ENCODE results near the gene CDC25A.
A peak's percentile ranks its signal among the peaks of the same experiment; 100 is the strongest.

The CDC25A gene

GRCh38 chr3:48225587-48225986 is 37.4 kb upstream of the CDC25A start:
- H3K4me3 ChIP-seq (ENCODE audit: low read depth, low read length): no peak overlapping the region
- DNase-seq: no peak
- no peak for TF ChIP-seq CTCF (IDR thresholded peaks at IDR 0.05; ENCODE audit: low read depth, low read length)
- no peaks in the 10 kb centered on the region for H3K36me3 ChIP-seq
- no peaks in the 10 kb centered on the region for H3K9me3 ChIP-seq
- H3K27me3 ChIP-seq: no peaks in the 10 kb centered on the region
- H3K4me1 ChIP-seq: no peaks in the 10 kb centered on the region; the same call in 1 of the 2 replicates

- H3K36me3 ChIP-seq: no peaks in the 10 kb centered on the region
- TF ChIP-seq CTCF (IDR thresholded peaks at IDR 0.05; ENCODE audit: low read depth, low read length): no peak
- no peaks in the 10 kb centered on the region for H3K27me3 ChIP-seq
- H3K4me3 ChIP-seq (ENCODE audit: low read depth, low read length): no peak within 1 kb of the TSS
- no peaks in the 10 kb centered on the region; the same call in 1 of the 2 replicates for H3K4me1 ChIP-seq
- peak; percentile 70 for DNase-seq
- H3K9me3 ChIP-seq: no peaks in the 10 kb centered on the region
Observed at GRCh38 chr3:48222616-48223513, 34.6 kb upstream of the CDC25A start, which contains the start of gene CAMP. Gene CAMP (plus strand): TSS chr3:48223495. CDS start chr3:48223512, 17 bp downstream.

DNA sequence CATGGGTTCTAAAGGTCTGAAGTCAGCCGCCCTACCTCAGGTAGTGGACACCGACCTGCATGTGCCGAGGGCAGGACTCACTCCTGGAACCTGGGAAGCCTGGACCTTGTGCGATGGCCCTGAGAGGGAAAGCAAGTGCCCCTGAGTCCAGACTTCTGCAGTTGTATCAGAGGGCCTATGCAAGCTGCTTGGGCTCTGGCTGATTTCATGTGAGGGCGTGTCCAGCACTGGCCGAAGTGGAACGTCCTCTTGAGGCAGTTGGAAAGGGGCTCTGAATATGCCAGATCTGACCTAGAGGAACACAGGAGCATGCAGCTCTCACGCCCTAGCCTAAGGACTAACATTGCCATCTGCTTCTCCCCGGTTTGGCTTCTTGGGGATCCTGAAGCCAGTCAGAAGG is 32.5 kb upstream of the CDC25A start:
- no peaks in the 10 kb centered on the region for H3K36me3 ChIP-seq
- no peak for DNase-seq
- no peaks in the 10 kb centered on the region for H3K9me3 ChIP-seq
- H3K4me1 ChIP-seq: no peaks in the 10 kb centered on the region; the same call in 1 of the 2 replicates
- TF ChIP-seq CTCF (IDR thresholded peaks at IDR 0.05; ENCODE audit: low read depth, low read length): no peak
- H3K4me3 ChIP-seq (ENCODE audit: low read depth, low read length): no peak overlapping the region
- H3K27me3 ChIP-seq: no peaks in the 10 kb centered on the region

DNA sequence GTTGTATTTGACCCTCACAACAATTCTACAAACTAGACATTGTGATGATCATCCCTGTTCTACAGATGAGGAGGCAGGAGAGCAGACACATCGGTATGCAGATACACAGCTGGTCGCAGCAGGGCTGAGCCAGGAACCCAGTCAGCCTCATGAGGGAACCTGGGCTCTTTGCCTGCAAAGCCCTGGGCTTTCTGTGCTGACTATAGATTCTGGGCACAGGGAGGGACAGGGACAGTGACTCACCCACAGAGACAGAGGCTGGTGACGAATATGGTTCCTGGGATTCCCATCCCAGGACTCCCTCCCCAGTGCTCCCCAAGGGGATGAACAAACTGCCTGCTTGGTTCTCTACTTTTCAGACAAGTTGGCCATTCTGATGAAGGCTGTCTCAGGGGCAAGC is 31.3 kb upstream of the CDC25A start:
- H3K4me3 ChIP-seq (ENCODE audit: low read depth, low read length): no peak overlapping the region
- no peaks in the 10 kb centered on the region for H3K27me3 ChIP-seq
- TF ChIP-seq CTCF (IDR thresholded peaks at IDR 0.05; ENCODE audit: low read depth, low read length): no peak
- no peaks in the 10 kb centered on the region; the same call in 1 of the 2 replicates for H3K4me1 ChIP-seq
- DNase-seq: no peak
- no peaks in the 10 kb centered on the region for H3K36me3 ChIP-seq
- no peaks in the 10 kb centered on the region for H3K9me3 ChIP-seq

- no peaks in the 10 kb centered on the region for H3K9me3 ChIP-seq
- TF ChIP-seq CTCF (IDR thresholded peaks at IDR 0.05; ENCODE audit: low read depth, low read length): no peak
- no peak for DNase-seq
- no peak overlapping the region for H3K4me3 ChIP-seq (ENCODE audit: low read depth, low read length)
- no peaks in the 10 kb centered on the region; the same call in 1 of the 2 replicates for H3K4me1 ChIP-seq
- no peaks in the 10 kb centered on the region for H3K27me3 ChIP-seq
- no peaks in the 10 kb centered on the region for H3K36me3 ChIP-seq
Observed at GRCh38 chr3:48218537-48218936, 30.3 kb upstream of the CDC25A start.

DNA sequence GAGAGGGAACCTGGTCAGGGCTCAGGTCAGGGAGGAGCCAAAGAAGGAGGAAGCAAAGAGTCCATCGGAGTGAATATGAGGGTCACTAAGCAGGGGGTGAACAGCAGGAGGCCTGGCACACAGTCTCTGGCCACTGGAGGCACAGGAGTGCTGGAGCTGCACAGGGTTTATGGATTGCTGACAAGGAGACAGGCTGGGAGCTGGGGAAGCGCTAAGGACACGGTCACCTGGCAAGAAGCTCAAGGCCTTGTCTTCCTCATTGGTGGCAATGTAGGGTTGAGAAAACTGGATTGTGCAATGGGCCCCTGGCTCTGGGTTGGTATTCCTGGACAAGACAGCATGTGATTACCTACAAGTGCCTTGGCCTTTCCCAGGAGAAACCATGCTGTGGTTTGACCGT is 29.2 kb upstream of the CDC25A start:
- no peak for TF ChIP-seq CTCF (IDR thresholded peaks at IDR 0.05; ENCODE audit: low read depth, low read length)
- H3K4me1 ChIP-seq: no peaks in the 10 kb centered on the region
- H3K36me3 ChIP-seq: no peaks in the 10 kb centered on the region
- H3K4me3 ChIP-seq (ENCODE audit: low read depth, low read length): no peak overlapping the region
- no peak for DNase-seq
- no peaks in the 10 kb centered on the region for H3K27me3 ChIP-seq
- H3K9me3 ChIP-seq: no peaks in the 10 kb centered on the region

Data from BE2C (cell line).